Heart left ventricle (tissue), 16 donors: ENCODE data around the gene PARVG. TPM values are rescaled to one million over a fixed set of nuclear protein-coding genes. Genes with fewer than 3 reads are reported as not detected.

Source experiments
- ATAC-seq, 4 donors: fragments of 200-7000 bp; cut with Tn5 transposase; one replicate each; pipeline ENCODE4 v1.9.1; 2020 to 2022; ENCODE audit warnings: moderate library complexity in 4 of 4, mild to moderate bottlenecking in 3 of 4, moderate number of reproducible peaks in 1 of 4
- DNase-seq, 5 donors: peaks; one replicate each; pipeline ENCODE4 v3.0.0-alpha.2; 2020
- H3K27ac ChIP-seq, 12 donors: fragments of 200-600 bp; sonication (generic) in 4 of 12; one replicate each; pipeline versions ENCODE4 v1.5.0 to v1.8.0; 2016 to 2022; ENCODE audit warnings: mild to moderate bottlenecking in 2 of 12
- H3K27me3 ChIP-seq, 9 donors: fragments of 200-600 bp; sonication (generic) in 2 of 9; one replicate each; pipeline versions ENCODE4 v1.5.1 to v1.8.0; 2016 to 2022; ENCODE audit warnings: mild to moderate bottlenecking in 3 of 9
- H3K36me3 ChIP-seq, 9 donors: fragments of 200-600 bp; sonication (generic) in 2 of 9; one replicate each; pipeline versions ENCODE4 v1.5.0 to v1.8.0; 2018 to 2022; ENCODE audit warnings: mild to moderate bottlenecking in 2 of 9
- H3K4me1 ChIP-seq, 12 donors: fragments of 200-600 bp; sonication (generic) in 4 of 12; one replicate each; pipeline versions ENCODE4 v1.5.0 to v1.8.0; 2016 to 2022; ENCODE audit warnings: mild to moderate bottlenecking in 3 of 12
- H3K4me3 ChIP-seq, 12 donors: fragments of 200-600 bp; sonication (generic) in 4 of 12; one replicate each; pipeline versions ENCODE4 v1.5.0 to v1.8.0; 2017 to 2022; ENCODE audit warnings: mild to moderate bottlenecking in 9 of 12, moderate library complexity in 4 of 12
- H3K9me3 ChIP-seq, 12 donors: fragments of 200-600 bp; sonication (generic) in 4 of 12; one replicate each; pipeline versions ENCODE4 v1.5.0 to v1.8.0; 2016 to 2022; ENCODE audit warnings: mild to moderate bottlenecking in 1 of 12
- CTCF ChIP-seq, 12 donors: fragments of 200-600 bp; sonication (generic) in 4 of 12; IDR thresholded peaks; one replicate each; pipeline versions ENCODE4 v1.5.0 to v1.8.0; 2018 to 2022; ENCODE audit warnings: antibody characterized with exemption in 12 of 12, mild to moderate bottlenecking in 5 of 12
- POLR2A ChIP-seq, 2 donors: fragments of 450-650 bp; IDR thresholded peaks; one replicate each; pipeline ENCODE4 v1.6.1; 2017; ENCODE audit warnings: antibody characterized with exemption in 2 of 2, mild to moderate bottlenecking in 2 of 2, moderate library complexity in 2 of 2
- WGBS, 4 donors: extraction: QIAGEN DNeasy Blood & Tissue Kit in 2 of 4; methylation state at CpG; one replicate each; pipeline versions ENCODE4 v1.1.5 to v1.1.7; 2013 to 2018; 5-methylcytosine and 5-hydroxymethylcytosine counted together
- intact Hi-C, 10 donors: fragments of 100-400 bp; cut with DNase I; formaldehyde crosslinking; loops; one replicate each; pipeline versions ENCODE4 v1.11.1 to v1.14.2; 2022
- polyA plus RNA-seq, 2 donors: library from polyadenylated mRNA; stranded (reverse); fragments of 200-250 nt; gene quantifications; one replicate each; pipeline ENCODE4 v1.2.3, GENCODE V29; 2013
- total RNA-seq, 9 donors: library from RNA; depleted of rRNA in 2 of 9; stranded (reverse); fragments of >200 nt in 2 of 9; fragmentation: NEBNext Ultra II Directional in 3 of 9; extraction: Animal tissue kit (Norgen Biotek cat#: 25700) in 3 of 9; gene quantifications; one replicate each; pipeline versions ENCODE4 v1.1.0 to v1.2.4, GENCODE V29; 2016 to 2023
- donor health status: ischemic (EF 13 %, LVEDD 7.1; RV severe dilation, severe dysfunction).
- donor health status: healthy with polysubstance abuse.
- donor health status: DM: no; HTN: yes; CAD: no.
- donor health status: DM: no; HTN: no; CAD: no.
- donor health status: ischemic (EF 25% LVEDD 6.9; RV normal size, moderate dysfunction).
- donor health status: ischemic (EF 25% LVEDD 5.7; RV mildly dilated, moderate dysfunction).
- donor health status: healthy.
- donor health status: DM: yes; HTN: yes; CAD: no.
- donor health status: ischemic (EF 35%, LVEDD 5.7; RV mildly dilated, moderate dysfunction).
- donor health status: nonischemic (EF 11% LVEDD 7.7; RV severe dilation, severe dysfunction).
- donor health status: DM: yes; HTN: yes; CAD: no.
- donor health status: PGD.
- donor health status: ischemic (EF 29% LVEDD 5.4; RV normal size, mild dysfunction).
- donor health status: nonischemic (EF 23%, LVEDD 6.1; RV moderate dilation, normal function).

PARVG gene
- total and polyA plus RNA-seq, 11 donors, result 1.1 to 34.8 (median 2.2) TPM

GRCh38 chr22:44221710-44222475 lies 41.2 kb downstream of the PARVG start:
- intact Hi-C loops, result no loop called here
- TF ChIP-seq POLR2A (IDR thresholded peaks at IDR 0.05), result no peak
- TF ChIP-seq CTCF (IDR thresholded peaks at IDR 0.05), result no peak
- Histone ChIP-seq H3K9me3 (peaks cover 0 to 5% (median 0%) of the 10 kb centered on the region in 12 donors), H3K4me3 (no peak overlapping the region), H3K4me1 (no peaks in the 10 kb centered on the region), H3K27ac (no peak overlapping the region), H3K36me3 (no peaks in the 10 kb centered on the region), H3K27me3 (peaks cover 0 to 9% (median 0%) of the 10 kb centered on the region in 9 donors)
- 88 to 94% (median 92%) methylated on average over 11 of the region's 11 CpGs for WGBS, 4 donors
- no peak for ATAC-seq
- no peak for DNase-seq

GRCh38 chr22:44224166-44224565 lies 43.4 kb downstream of the PARVG start:
- WGBS, 4 donors, result 43 to 63% (median 53%) methylated on average over 12 of the region's 12 CpGs
- no peak for ATAC-seq

GRCh38 chr22:44225091-44225689 lies 44.5 kb downstream of the PARVG start:
- Histone ChIP-seq H3K4me3 (no peak overlapping the region), H3K27me3 (peaks cover 0 to 9% (median 0%) of the 10 kb centered on the region in 9 donors), H3K36me3 (no peaks in the 10 kb centered on the region), H3K27ac (no peak overlapping the region), H3K4me1 (no peaks in the 10 kb centered on the region), H3K9me3 (peaks cover 0 to 34% (median 16%) of the 10 kb centered on the region in 12 donors)
- intact Hi-C loops, result no loop called here
- 57 to 71% (median 65%) methylated on average over 10 to 11 of the region's 11 CpGs for WGBS, 4 donors
- no peak for ATAC-seq
- no peak for TF ChIP-seq CTCF (IDR thresholded peaks at IDR 0.05)
- no peak for TF ChIP-seq POLR2A (IDR thresholded peaks at IDR 0.05)
- DNase-seq, result no peak

More at GRCh38 chr22:44224166-44224565, 43.4 kb downstream of the PARVG start:
- Histone ChIP-seq H3K36me3 (no peaks in the 10 kb centered on the region), H3K4me3 (no peak overlapping the region), H3K27me3 (peaks cover 0 to 9% (median 0%) of the 10 kb centered on the region in 9 donors), H3K9me3 (peaks cover 0 to 26% (median 13%) of the 10 kb centered on the region in 12 donors), H3K4me1 (no peaks in the 10 kb centered on the region), H3K27ac (no peak overlapping the region)
- no peak for DNase-seq
- TF ChIP-seq CTCF (IDR thresholded peaks at IDR 0.05), result no peak
- no peak for TF ChIP-seq POLR2A (IDR thresholded peaks at IDR 0.05)
- intact Hi-C loops, result no loop called here

GRCh38 chr22:44225812-44226211 lies 45.1 kb downstream of the PARVG start:
- 63 to 69% (median 66%) methylated on average over 8 of the region's 8 CpGs for WGBS, 4 donors
- no peak overlapping the region for H3K27ac ChIP-seq

More at GRCh38 chr22:44225812-44226211, 45.1 kb downstream of the PARVG start:
- no peak for TF ChIP-seq POLR2A (IDR thresholded peaks at IDR 0.05)
- no peak for TF ChIP-seq CTCF (IDR thresholded peaks at IDR 0.05)
- Histone ChIP-seq H3K4me1 (no peaks in the 10 kb centered on the region), H3K9me3 (peaks cover 0 to 34% (median 16%) of the 10 kb centered on the region in 12 donors), H3K4me3 (no peak overlapping the region), H3K27me3 (peaks cover 0 to 9% (median 0%) of the 10 kb centered on the region in 9 donors), H3K36me3 (no peaks in the 10 kb centered on the region)
- ATAC-seq (no peak), DNase-seq (peak in 1 of 5 donors; percentile 25)
- intact Hi-C loops, result no loop called here
